ENCODE measurements around the gene CPT1C. TPM values are rescaled to one million over a fixed set of nuclear protein-coding genes. Genes with fewer than 3 reads are reported as not detected.

The CPT1C gene
- total and polyA plus RNA-seq, 2 donors: 0.61 to 3.5 TPM

DNA sequence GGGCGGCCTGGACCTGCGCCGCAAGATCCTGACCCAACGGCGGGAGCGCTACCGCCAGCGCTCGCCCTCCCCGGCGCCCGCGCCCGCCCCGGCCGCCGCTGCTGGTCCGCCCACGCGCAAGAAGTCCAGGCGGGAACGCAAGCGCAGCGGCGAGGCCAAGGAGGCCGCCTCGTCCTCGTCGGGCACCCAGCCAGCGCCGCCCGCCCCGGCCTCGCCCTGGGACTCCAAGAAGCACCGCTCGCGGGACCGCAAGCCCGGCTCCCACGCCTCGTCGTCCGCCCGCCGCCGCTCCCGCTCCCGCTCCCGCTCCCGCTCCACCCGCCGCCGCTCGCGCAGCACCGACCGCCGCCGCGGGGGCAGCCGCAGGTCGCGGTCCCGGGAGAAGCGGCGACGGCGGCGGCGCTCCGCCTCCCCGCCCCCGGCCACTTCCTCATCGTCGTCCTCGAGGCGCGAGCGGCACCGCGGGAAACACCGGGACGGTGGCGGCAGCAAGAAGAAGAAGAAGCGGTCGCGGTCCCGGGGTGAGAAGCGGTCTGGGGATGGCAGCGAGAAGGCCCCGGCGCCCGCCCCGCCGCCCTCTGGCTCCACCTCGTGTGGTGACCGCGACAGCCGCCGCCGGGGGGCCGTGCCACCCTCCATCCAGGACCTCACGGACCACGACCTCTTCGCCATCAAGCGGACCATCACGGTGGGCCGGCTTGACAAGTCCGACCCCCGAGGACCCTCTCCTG is 38.9 kb upstream of the CPT1C start:
- Histone ChIP-seq H3K4me1 (ENCODE audit: control insufficient read depth in 2 of 2, insufficient read depth in 2 of 2, low read length in 2 of 2) (no peaks in the 10 kb centered on the region), H3K27me3 (ENCODE audit: control insufficient read depth in 2 of 2, insufficient read depth in 1 of 2, low read length in 1 of 2) (no peaks in the 10 kb centered on the region), H3K4me3 (ENCODE audit: low read length in 2 of 2) (no peak overlapping the region), H3K27ac (ENCODE audit: low read depth in 1 of 2, low read length in 1 of 2) (no peak overlapping the region), H3K9me3 (ENCODE audit: control insufficient read depth in 2 of 2, insufficient read depth in 1 of 2, low read length in 1 of 2) (no peaks in the 10 kb centered on the region), H3K36me3 (ENCODE audit: control insufficient read depth in 2 of 2, insufficient read depth in 2 of 2, low read length in 1 of 2) (peaks cover 77 to 90% of the 10 kb centered on the region in 2 donors)
- 98% methylated on average over 110 of the region's 110 CpGs for WGBS
- DNase-seq (ENCODE audit: low read depth in 6 of 9, low spot score in 9 of 9): no peak

DNA sequence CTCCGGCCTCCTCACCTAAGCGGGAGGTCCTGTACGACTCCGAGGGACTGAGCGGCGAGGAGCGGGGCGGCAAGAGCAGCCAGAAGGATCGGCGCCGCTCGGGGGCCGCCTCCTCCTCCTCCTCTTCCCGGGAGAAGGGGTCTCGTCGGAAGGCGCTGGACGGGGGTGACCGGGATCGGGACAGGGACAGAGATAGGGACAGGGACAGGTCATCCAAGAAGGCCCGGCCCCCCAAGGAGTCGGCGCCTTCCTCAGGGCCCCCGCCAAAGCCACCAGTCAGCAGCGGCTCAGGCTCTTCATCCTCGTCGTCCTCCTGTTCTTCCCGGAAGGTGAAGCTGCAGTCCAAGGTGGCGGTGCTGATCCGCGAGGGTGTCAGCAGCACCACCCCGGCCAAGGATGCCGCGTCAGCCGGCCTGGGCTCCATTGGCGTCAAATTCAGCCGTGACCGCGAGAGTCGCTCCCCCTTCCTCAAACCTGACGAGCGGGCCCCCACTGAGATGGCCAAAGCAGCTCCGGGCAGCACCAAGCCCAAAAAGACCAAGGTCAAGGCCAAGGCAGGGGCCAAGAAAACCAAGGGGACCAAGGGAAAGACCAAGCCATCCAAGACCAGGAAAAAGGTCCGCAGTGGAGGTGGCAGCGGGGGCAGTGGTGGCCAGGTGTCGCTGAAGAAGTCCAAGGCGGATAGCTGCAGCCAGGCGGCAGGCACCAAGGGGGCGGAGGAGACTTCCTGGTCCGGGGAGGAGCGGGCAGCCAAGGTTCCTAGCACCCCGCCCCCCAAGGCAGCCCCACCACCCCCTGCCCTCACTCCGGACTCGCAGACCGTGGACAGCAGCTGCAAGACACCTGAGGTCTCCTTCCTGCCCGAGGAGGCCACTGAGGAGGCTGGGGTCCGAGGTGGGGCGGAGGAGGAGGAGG is 38.1 kb upstream of the CPT1C start:
- Histone ChIP-seq H3K4me1 (ENCODE audit: control insufficient read depth in 2 of 2, insufficient read depth in 2 of 2, low read length in 2 of 2) (no peaks in the 10 kb centered on the region), H3K27me3 (ENCODE audit: control insufficient read depth in 2 of 2, insufficient read depth in 1 of 2, low read length in 1 of 2) (no peaks in the 10 kb centered on the region), H3K27ac (ENCODE audit: low read depth in 1 of 2, low read length in 1 of 2) (no peak overlapping the region), H3K36me3 (ENCODE audit: control insufficient read depth in 2 of 2, insufficient read depth in 2 of 2, low read length in 1 of 2) (peaks cover 76 to 90% of the 10 kb centered on the region in 2 donors), H3K4me3 (ENCODE audit: low read length in 2 of 2) (no peak overlapping the region), H3K9me3 (ENCODE audit: control insufficient read depth in 2 of 2, insufficient read depth in 1 of 2, low read length in 1 of 2) (no peaks in the 10 kb centered on the region)
- 98% methylated on average over 58 of the region's 58 CpGs for WGBS
- DNase-seq (ENCODE audit: low read depth in 6 of 9, low spot score in 9 of 9): no peak

DNA sequence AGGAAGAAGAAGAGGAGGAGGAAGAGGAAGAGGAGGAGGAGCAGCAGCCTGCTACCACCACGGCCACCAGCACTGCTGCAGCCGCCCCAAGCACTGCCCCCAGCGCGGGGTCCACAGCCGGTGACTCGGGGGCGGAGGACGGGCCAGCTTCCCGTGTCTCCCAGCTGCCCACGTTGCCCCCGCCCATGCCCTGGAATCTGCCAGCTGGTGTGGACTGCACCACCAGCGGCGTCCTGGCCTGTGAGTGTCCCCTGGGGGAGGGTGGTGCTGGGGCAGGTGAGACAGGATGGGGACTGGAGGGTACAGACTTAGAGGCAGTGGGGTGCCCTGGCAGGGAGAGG is 37.5 kb upstream of the CPT1C start:
- Histone ChIP-seq H3K4me1 (ENCODE audit: control insufficient read depth in 2 of 2, insufficient read depth in 2 of 2, low read length in 2 of 2) (no peaks in the 10 kb centered on the region), H3K36me3 (ENCODE audit: control insufficient read depth in 2 of 2, insufficient read depth in 2 of 2, low read length in 1 of 2) (peaks cover 80 to 94% of the 10 kb centered on the region in 2 donors), H3K27me3 (ENCODE audit: control insufficient read depth in 2 of 2, insufficient read depth in 1 of 2, low read length in 1 of 2) (no peaks in the 10 kb centered on the region), H3K27ac (ENCODE audit: low read depth in 1 of 2, low read length in 1 of 2) (no peak overlapping the region), H3K4me3 (ENCODE audit: low read length in 2 of 2) (no peak overlapping the region), H3K9me3 (ENCODE audit: control insufficient read depth in 2 of 2, insufficient read depth in 1 of 2, low read length in 1 of 2) (no peaks in the 10 kb centered on the region)
- WGBS: 96% methylated on average over 13 of the region's 13 CpGs
- DNase-seq (ENCODE audit: low read depth in 6 of 9, low spot score in 9 of 9): no peak

DNA sequence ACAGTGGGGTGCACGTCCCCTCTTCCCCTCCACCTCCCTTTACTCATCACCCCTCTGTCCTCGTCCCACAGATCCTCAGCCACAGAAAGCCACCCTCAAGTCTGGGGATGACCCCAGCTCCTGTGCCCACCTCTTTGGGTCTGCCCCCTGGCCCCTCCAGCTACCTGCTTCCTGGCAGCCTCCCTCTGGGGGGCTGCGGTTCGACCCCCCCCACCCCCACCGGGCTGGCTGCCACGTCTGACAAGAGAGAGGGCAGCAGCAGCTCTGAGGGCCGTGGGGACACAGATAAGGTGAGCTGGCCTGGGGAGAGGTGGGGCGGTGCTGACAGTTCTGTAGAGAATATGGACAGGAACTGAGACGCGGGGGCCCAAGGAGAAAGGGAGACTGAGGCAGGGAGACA is 36.3 kb upstream of the CPT1C start:
- no peak for DNase-seq (ENCODE audit: low read depth in 6 of 9, low spot score in 9 of 9)
- Histone ChIP-seq H3K27me3 (ENCODE audit: control insufficient read depth in 2 of 2, insufficient read depth in 1 of 2, low read length in 1 of 2) (no peaks in the 10 kb centered on the region), H3K4me3 (ENCODE audit: low read length in 2 of 2) (no peak overlapping the region), H3K4me1 (ENCODE audit: control insufficient read depth in 2 of 2, insufficient read depth in 2 of 2, low read length in 2 of 2) (no peaks in the 10 kb centered on the region), H3K36me3 (ENCODE audit: control insufficient read depth in 2 of 2, insufficient read depth in 2 of 2, low read length in 1 of 2) (peaks cover 84 to 99% of the 10 kb centered on the region in 2 donors), H3K27ac (ENCODE audit: low read depth in 1 of 2, low read length in 1 of 2) (no peak overlapping the region), H3K9me3 (ENCODE audit: control insufficient read depth in 2 of 2, insufficient read depth in 1 of 2, low read length in 1 of 2) (no peaks in the 10 kb centered on the region)
- WGBS: 95% methylated on average over 10 of the region's 10 CpGs

DNA sequence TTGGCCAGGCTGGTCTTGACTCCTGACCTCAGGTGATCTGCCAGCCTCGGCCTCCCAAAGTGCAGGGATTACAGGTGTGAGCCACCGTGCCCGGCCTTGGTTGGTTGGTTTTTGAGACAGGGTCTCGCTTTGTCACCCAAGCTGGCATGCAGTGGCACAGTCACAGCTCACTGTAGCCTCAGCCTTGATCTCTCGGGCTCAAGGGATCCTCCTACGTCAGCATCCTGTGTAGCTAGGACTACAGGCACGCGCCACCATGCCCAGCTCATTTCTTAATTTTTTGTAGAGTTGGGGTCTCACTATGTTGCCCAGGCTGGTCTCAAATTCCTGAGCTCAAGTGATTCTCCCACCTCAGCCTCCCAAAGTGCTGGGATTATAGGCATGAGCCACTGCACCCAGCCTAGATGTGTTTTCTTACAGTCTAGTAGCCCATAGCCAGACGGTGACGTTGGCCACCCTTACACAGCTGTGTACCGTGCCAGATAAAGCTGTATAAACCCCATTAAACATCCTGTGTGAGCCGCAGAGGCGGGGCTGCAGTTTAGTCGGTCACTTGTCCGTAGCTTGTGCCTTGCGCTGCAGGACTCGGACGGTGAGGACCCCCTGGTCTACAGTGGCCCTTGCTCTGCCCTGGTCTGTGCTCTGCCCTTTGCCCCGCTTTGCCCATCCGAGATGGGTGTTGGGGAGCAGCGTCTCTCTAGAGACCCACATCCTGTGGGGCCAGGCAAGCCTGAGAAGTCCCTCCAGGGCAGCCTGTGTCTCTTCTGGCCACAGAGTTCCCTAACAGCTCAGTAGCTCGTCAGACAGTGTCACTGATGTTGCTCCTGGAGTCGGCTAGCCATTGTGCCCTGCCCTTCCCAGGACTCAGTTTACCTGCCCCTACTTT is 35.1 kb upstream of the CPT1C start:
- WGBS: 95% methylated on average over 23 of the region's 23 CpGs
- Histone ChIP-seq H3K27ac (ENCODE audit: low read depth in 1 of 2, low read length in 1 of 2) (no peak overlapping the region), H3K4me1 (ENCODE audit: control insufficient read depth in 2 of 2, insufficient read depth in 2 of 2, low read length in 2 of 2) (no peaks in the 10 kb centered on the region), H3K36me3 (ENCODE audit: control insufficient read depth in 2 of 2, insufficient read depth in 2 of 2, low read length in 1 of 2) (peaks cover 85 to 99% of the 10 kb centered on the region in 2 donors), H3K4me3 (ENCODE audit: low read length in 2 of 2) (no peak overlapping the region), H3K27me3 (ENCODE audit: control insufficient read depth in 2 of 2, insufficient read depth in 1 of 2, low read length in 1 of 2) (no peaks in the 10 kb centered on the region), H3K9me3 (ENCODE audit: control insufficient read depth in 2 of 2, insufficient read depth in 1 of 2, low read length in 1 of 2) (no peaks in the 10 kb centered on the region)
- no peak for DNase-seq (ENCODE audit: low read depth in 6 of 9, low spot score in 9 of 9)

DNA sequence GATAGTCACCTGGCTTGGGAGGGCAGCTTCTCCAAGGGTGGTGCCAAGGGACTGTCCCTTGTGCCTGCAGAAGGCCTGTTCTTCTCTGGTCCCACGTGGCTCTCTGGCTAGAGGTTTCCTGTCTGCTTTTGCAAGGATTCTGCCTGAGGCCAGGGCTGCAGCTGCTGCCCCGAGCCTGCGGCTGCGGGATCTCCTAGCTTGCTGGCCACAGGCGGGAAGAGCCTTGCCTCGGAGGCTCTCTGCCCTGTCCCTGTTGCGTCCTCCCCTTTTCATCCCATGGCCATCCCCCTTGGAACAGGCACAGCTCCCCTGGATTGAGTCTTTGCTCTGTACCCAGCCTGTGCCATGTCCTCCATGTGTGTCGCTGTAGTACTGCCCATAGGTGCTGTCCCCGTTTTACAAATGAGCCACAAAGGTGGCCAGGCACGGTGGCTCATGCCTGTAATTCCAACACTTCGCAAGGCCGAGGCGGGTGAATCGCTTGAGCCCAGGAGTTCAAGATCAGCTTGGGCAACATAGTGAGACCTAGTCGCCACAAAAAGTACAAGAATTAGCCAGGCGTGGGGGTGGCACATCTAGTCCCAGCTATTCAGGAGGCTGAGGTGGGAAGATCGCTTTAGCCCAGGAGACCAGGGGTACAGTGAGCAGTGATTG is 34.3 kb upstream of the CPT1C start:
- H3K9me3 ChIP-seq (ENCODE audit: control insufficient read depth in 2 of 2, insufficient read depth in 1 of 2, low read length in 1 of 2): no peaks in the 10 kb centered on the region
- no peak overlapping the region for H3K4me3 ChIP-seq (ENCODE audit: low read length in 2 of 2)
- WGBS: 97% methylated on average over 17 of the region's 17 CpGs
- no peaks in the 10 kb centered on the region for H3K27me3 ChIP-seq (ENCODE audit: control insufficient read depth in 2 of 2, insufficient read depth in 1 of 2, low read length in 1 of 2)
- no peak for DNase-seq (ENCODE audit: low read depth in 6 of 9, low spot score in 9 of 9)
- peaks cover 87 to 98% of the 10 kb centered on the region in 2 donors for H3K36me3 ChIP-seq (ENCODE audit: control insufficient read depth in 2 of 2, insufficient read depth in 2 of 2, low read length in 1 of 2)
- no peaks in the 10 kb centered on the region for H3K4me1 ChIP-seq (ENCODE audit: control insufficient read depth in 2 of 2, insufficient read depth in 2 of 2, low read length in 2 of 2)
- H3K27ac ChIP-seq (ENCODE audit: low read depth in 1 of 2, low read length in 1 of 2): no peak overlapping the region

DNA sequence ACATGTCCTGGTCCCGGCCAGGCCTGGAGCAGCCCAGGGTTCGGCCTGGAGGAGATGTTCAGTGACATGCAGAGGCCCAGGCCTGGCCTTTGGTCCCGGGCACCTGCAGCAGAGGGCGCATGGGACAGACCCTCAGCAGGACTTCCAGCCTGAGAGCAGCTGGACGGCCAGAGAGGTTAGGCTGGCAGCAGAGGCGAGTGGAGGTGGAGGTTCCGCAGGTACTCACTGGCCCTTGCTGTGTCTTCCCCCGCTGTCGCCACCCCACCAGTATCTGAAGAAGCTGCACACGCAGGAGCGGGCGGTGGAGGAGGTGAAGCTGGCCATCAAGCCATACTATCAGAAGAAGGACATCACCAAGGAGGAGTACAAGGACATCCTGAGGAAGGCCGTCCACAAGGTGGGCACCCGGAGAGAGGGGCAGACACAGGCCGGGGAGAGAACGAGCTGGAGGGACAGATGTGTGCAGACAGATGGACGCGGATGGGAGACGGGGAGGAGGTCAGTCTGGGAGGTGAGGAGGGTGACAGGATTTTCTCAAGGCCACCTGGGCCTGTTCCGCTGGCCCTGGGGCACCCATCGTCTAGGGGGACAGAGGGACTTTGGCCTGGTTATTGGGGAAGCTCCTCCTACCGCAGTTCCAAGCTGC is 33.3 kb upstream of the CPT1C start:
- Histone ChIP-seq H3K27me3 (ENCODE audit: control insufficient read depth in 2 of 2, insufficient read depth in 1 of 2, low read length in 1 of 2) (no peaks in the 10 kb centered on the region), H3K9me3 (ENCODE audit: control insufficient read depth in 2 of 2, insufficient read depth in 1 of 2, low read length in 1 of 2) (no peaks in the 10 kb centered on the region), H3K27ac (ENCODE audit: low read depth in 1 of 2, low read length in 1 of 2) (no peak overlapping the region), H3K4me1 (ENCODE audit: control insufficient read depth in 2 of 2, insufficient read depth in 2 of 2, low read length in 2 of 2) (peaks cover 0 to 1% of the 10 kb centered on the region in 2 donors), H3K4me3 (ENCODE audit: low read length in 2 of 2) (no peak overlapping the region), H3K36me3 (ENCODE audit: control insufficient read depth in 2 of 2, insufficient read depth in 2 of 2, low read length in 1 of 2) (peaks cover 93 to 98% of the 10 kb centered on the region in 2 donors)
- 99% methylated on average over 22 of the region's 22 CpGs for WGBS
- DNase-seq (ENCODE audit: low read depth in 6 of 9, low spot score in 9 of 9): no peak

DNA sequence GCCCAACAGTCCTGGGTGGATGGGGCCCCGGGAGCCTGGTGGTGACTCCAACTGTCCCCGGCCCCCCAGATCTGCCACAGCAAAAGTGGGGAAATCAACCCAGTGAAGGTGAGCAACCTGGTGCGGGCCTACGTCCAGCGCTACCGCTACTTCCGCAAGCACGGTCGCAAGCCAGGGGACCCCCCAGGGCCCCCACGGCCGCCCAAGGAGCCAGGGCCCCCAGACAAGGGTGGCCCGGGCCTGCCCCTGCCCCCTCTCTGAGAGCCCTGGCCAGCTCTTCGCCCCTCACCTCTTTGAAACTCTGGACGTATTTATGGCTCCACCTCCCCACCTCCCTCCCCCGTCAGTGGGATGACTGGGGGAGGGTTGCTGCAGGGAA is 32.8 kb upstream of the CPT1C start:
- WGBS: 97% methylated on average over 15 of the region's 15 CpGs
- Histone ChIP-seq H3K9me3 (ENCODE audit: control insufficient read depth in 2 of 2, insufficient read depth in 1 of 2, low read length in 1 of 2) (no peaks in the 10 kb centered on the region), H3K4me1 (ENCODE audit: control insufficient read depth in 2 of 2, insufficient read depth in 2 of 2, low read length in 2 of 2) (peaks cover 0 to 5% of the 10 kb centered on the region in 2 donors), H3K27me3 (ENCODE audit: control insufficient read depth in 2 of 2, insufficient read depth in 1 of 2, low read length in 1 of 2) (no peaks in the 10 kb centered on the region), H3K4me3 (ENCODE audit: low read length in 2 of 2) (no peak overlapping the region), H3K27ac (ENCODE audit: low read depth in 1 of 2, low read length in 1 of 2) (no peak overlapping the region), H3K36me3 (ENCODE audit: control insufficient read depth in 2 of 2, insufficient read depth in 2 of 2, low read length in 1 of 2) (peaks cover 93 to 95% of the 10 kb centered on the region in 2 donors)
- DNase-seq (ENCODE audit: low read depth in 6 of 9, low spot score in 9 of 9): no peak
